Vagina (tissue), 2 donors: ENCODE data around the gene ATP11A. TPM values are rescaled to one million over a fixed set of nuclear protein-coding genes. Genes with fewer than 3 reads are reported as not detected.

Source experiments
- DNase-seq, 2 donors: peaks; one replicate each; pipeline ENCODE4 v3.0.0-alpha.2; 2017; ENCODE audit errors: extremely low spot score in 2 of 2
- H3K27ac ChIP-seq: fragments of 200-600 bp; sonication (generic); one replicate; pipeline ENCODE4 v1.5.1; 2019
- H3K27me3 ChIP-seq: fragments of 200-600 bp; sonication (generic); one replicate; pipeline ENCODE4 v1.5.1; 2019
- H3K36me3 ChIP-seq, 2 donors: fragments of 200-600 bp; sonication (generic); one replicate each; pipeline ENCODE4 v1.5.1; 2017 to 2019
- H3K4me1 ChIP-seq: fragments of 200-600 bp; sonication (generic); one replicate; pipeline ENCODE4 v1.5.1; 2019
- H3K4me3 ChIP-seq, 2 donors: fragments of 200-600 bp; sonication (generic); 1 replicate in 1 of 2; 2 replicates in 1 of 2; pipeline ENCODE4 v1.5.1; 2016 to 2019
- H3K9me3 ChIP-seq: fragments of 200-600 bp; sonication (generic); one replicate; pipeline ENCODE4 v1.5.1; 2019
- CTCF ChIP-seq, 3 experiments: fragments of 450-650 bp in 2 of 3; fragments of 200-600 bp in 1 of 3; sonication (generic) in 1 of 3; IDR thresholded peaks; one replicate each; pipeline ENCODE4 v1.5.1; 2017 to 2019; ENCODE audit warnings: antibody characterized with exemption in 3 of 3, mild to moderate bottlenecking in 2 of 3, moderate library complexity in 2 of 3
- POLR2A ChIP-seq, 2 donors: fragments of 450-650 bp; IDR thresholded peaks; one replicate each; pipeline ENCODE4 v1.6.1; 2017; ENCODE audit warnings: antibody characterized with exemption in 2 of 2, mild to moderate bottlenecking in 2 of 2, moderate library complexity in 2 of 2
- POLR2AphosphoS5 ChIP-seq, 2 donors: sonication (generic); formaldehyde crosslinking; IDR thresholded peaks; one replicate each; pipeline ENCODE4 v1.9.0; 2017; ENCODE audit warnings: antibody characterized with exemption in 2 of 2, mild to moderate bottlenecking in 2 of 2, low read depth in 1 of 2; ENCODE audit not compliant: insufficient read depth in 1 of 2
- intact Hi-C: fragments of 100-400 bp; cut with DNase I; formaldehyde crosslinking; loops from one replicate; pipeline ENCODE4 v1.15.1; 2023
- total RNA-seq: library from RNA; depleted of rRNA; stranded (reverse); fragments of >200 nt; gene quantifications from one replicate; pipeline ENCODE4 v1.2.3, GENCODE V29; 2016

The ATP11A gene
- total RNA-seq, 1 donor from 2014 or later, result 33.4 TPM

- H3K9me3 ChIP-seq, result no peaks in the 10 kb centered on the region
- intact Hi-C loops, result no loop called here
- no peak overlapping the region for H3K27ac ChIP-seq
- H3K4me3 ChIP-seq, result no peak overlapping the region
- no peak for TF ChIP-seq CTCF (IDR thresholded peaks at IDR 0.05)
- no peak for TF ChIP-seq POLR2A (IDR thresholded peaks at IDR 0.05)
- no peak for TF ChIP-seq POLR2AphosphoS5 (IDR thresholded peaks at IDR 0.05; ENCODE audit: insufficient read depth in 1 of 2, low read depth in 1 of 2)
- DNase-seq, result no peak
- no peaks in the 10 kb centered on the region for H3K27me3 ChIP-seq
- H3K36me3 ChIP-seq, result peaks cover 0 to 12% of the 10 kb centered on the region in 2 donors
- H3K4me1 ChIP-seq, result no peaks in the 10 kb centered on the region
Measured at GRCh38 chr13:112813552-112813951, 123.7 kb downstream of the ATP11A start.

- TF ChIP-seq CTCF (IDR thresholded peaks at IDR 0.05) (no peak), POLR2AphosphoS5 (IDR thresholded peaks at IDR 0.05; ENCODE audit: insufficient read depth in 1 of 2, low read depth in 1 of 2) (no peak), POLR2A (IDR thresholded peaks at IDR 0.05) (no peak)
- no peaks in the 10 kb centered on the region for H3K9me3 ChIP-seq
Measured at GRCh38 chr13:112814905-112815585, 125.2 kb downstream of the ATP11A start.

GRCh38 chr13:112815871-112816270, 126.0 kb downstream of the ATP11A start:
- intact Hi-C loops, result no loop called here

More at GRCh38 chr13:112814905-112815585, 125.2 kb downstream of the ATP11A start:
- Histone ChIP-seq H3K27me3 (no peaks in the 10 kb centered on the region), H3K4me1 (no peaks in the 10 kb centered on the region), H3K36me3 (peaks cover 0 to 20% of the 10 kb centered on the region in 2 donors), H3K4me3 (no peak overlapping the region), H3K27ac (no peak overlapping the region)
- no peak for DNase-seq
- intact Hi-C loops, result no loop called here

GRCh38 chr13:112818040-112818697, 128.3 kb downstream of the ATP11A start:
- H3K27ac ChIP-seq, result no peak overlapping the region
- no peak for TF ChIP-seq POLR2A (IDR thresholded peaks at IDR 0.05)
- no peak for TF ChIP-seq CTCF (IDR thresholded peaks at IDR 0.05)
- TF ChIP-seq POLR2AphosphoS5 (IDR thresholded peaks at IDR 0.05; ENCODE audit: insufficient read depth in 1 of 2, low read depth in 1 of 2), result no peak
- H3K27me3 ChIP-seq, result no peaks in the 10 kb centered on the region
- peaks cover 0 to 24% of the 10 kb centered on the region in 2 donors for H3K36me3 ChIP-seq
- H3K4me1 ChIP-seq, result no peaks in the 10 kb centered on the region
- intact Hi-C loops, result no loop called here
- no peak for DNase-seq
- no peak overlapping the region for H3K4me3 ChIP-seq
- no peaks in the 10 kb centered on the region for H3K9me3 ChIP-seq

More at GRCh38 chr13:112815871-112816270, 126.0 kb downstream of the ATP11A start:
- H3K27ac ChIP-seq, result no peak overlapping the region
- peaks cover 0 to 24% of the 10 kb centered on the region in 2 donors for H3K36me3 ChIP-seq
- H3K4me3 ChIP-seq, result no peak overlapping the region
- TF ChIP-seq POLR2A (IDR thresholded peaks at IDR 0.05) (no peak), CTCF (IDR thresholded peaks at IDR 0.05) (no peak), POLR2AphosphoS5 (IDR thresholded peaks at IDR 0.05; ENCODE audit: insufficient read depth in 1 of 2, low read depth in 1 of 2) (no peak)
- H3K4me1 ChIP-seq, result no peaks in the 10 kb centered on the region
- no peaks in the 10 kb centered on the region for H3K27me3 ChIP-seq
- no peaks in the 10 kb centered on the region for H3K9me3 ChIP-seq
- DNase-seq, result no peak

GRCh38 chr13:112818698-112819045, 128.8 kb downstream of the ATP11A start:
- TF ChIP-seq POLR2AphosphoS5 (IDR thresholded peaks at IDR 0.05; ENCODE audit: insufficient read depth in 1 of 2, low read depth in 1 of 2) (no peak), POLR2A (IDR thresholded peaks at IDR 0.05) (no peak), CTCF (IDR thresholded peaks at IDR 0.05) (no peak)
- H3K9me3 ChIP-seq, result no peaks in the 10 kb centered on the region
- intact Hi-C loops, result no loop called here
- no peak overlapping the region for H3K27ac ChIP-seq
- H3K4me3 ChIP-seq, result no peak overlapping the region
- H3K4me1 ChIP-seq, result no peaks in the 10 kb centered on the region
- H3K27me3 ChIP-seq, result no peaks in the 10 kb centered on the region
- no peak for DNase-seq
- peaks cover 0 to 24% of the 10 kb centered on the region in 2 donors for H3K36me3 ChIP-seq
